ENCODE measurements around the gene SYT3. TPM values are rescaled to one million over a fixed set of nuclear protein-coding genes. Genes with fewer than 3 reads are reported as not detected.
A peak's percentile ranks its signal among the peaks of the same experiment; 100 is the strongest.

SYT3 gene
- polyA plus RNA-seq, 1 donor (not counting 4 experiments of a cell fraction or from before 2014, with no cell fraction given), result not detected

GRCh38 chr19:50667759-50668231, 28.1 kb upstream of the SYT3 start:
- Histone ChIP-seq H3K9ac (ENCODE audit: control insufficient read depth, extremely low read depth, insufficient read depth, low read length) (no peak overlapping the region), H3K4me1 (ENCODE audit: control insufficient read depth, extremely low read depth, insufficient read depth, low read length) (no peaks in the 10 kb centered on the region), H3K4me3 (ENCODE audit: control insufficient read depth in 2 of 3, extremely low read depth in 1 of 3, insufficient read depth in 2 of 3, low read depth in 1 of 3, low read length in 3 of 3) (no peak overlapping the region), H3K4me2 (ENCODE audit: control insufficient read depth, extremely low read depth, insufficient read depth, low read depth, low read length) (no peak overlapping the region), H3K27me3 (ENCODE audit: control insufficient read depth, extremely low read depth, insufficient read depth, low read length) (peaks cover 49% of the 10 kb centered on the region), H2AFZ (ENCODE audit: control insufficient read depth, low read length) (no peak overlapping the region), H3K36me3 (ENCODE audit: control insufficient read depth in 2 of 2, extremely low read depth in 1 of 2, insufficient read depth in 2 of 2, low read length in 2 of 2) (no peaks in the 10 kb centered on the region), H3K79me2 (ENCODE audit: control insufficient read depth, insufficient read depth, low read length) (no peaks in the 10 kb centered on the region), H3K9me3 (ENCODE audit: control insufficient read depth, low read depth, low read length) (no peaks in the 10 kb centered on the region), H4K20me1 (ENCODE audit: control insufficient read depth, extremely low read depth, insufficient read depth, low read length) (peaks cover 2% of the 10 kb centered on the region), H3K27ac (ENCODE audit: control insufficient read depth, insufficient read depth, low read length) (no peak overlapping the region), H3K9me1 (ENCODE audit: control insufficient read depth, extremely low read depth, insufficient read depth, low read length) (no peaks in the 10 kb centered on the region)
- peak; percentile 79 for TF ChIP-seq EZH2 (IDR thresholded peaks at IDR 0.05; ENCODE audit: low read length)
- no peak for TF ChIP-seq CTCF (optimal IDR thresholded peaks at IDR 0.05 in 1 of 3, IDR thresholded peaks at IDR 0.05 in 1 of 3, conservative IDR thresholded peaks at IDR 0.05 in 1 of 3; ENCODE audit: extremely low read depth in 1 of 3, insufficient read depth in 2 of 3, low read length in 3 of 3)
- dilution Hi-C loops (cut with MboI; ENCODE audit: extremely low pct_ligation_motif_present, low sequenced_read_pairs), result no loop called here
- FAIRE-seq, result no peak
- DNase-seq (ENCODE audit: low read depth, low spot score), result no peak

- dilution Hi-C loops (cut with MboI; ENCODE audit: extremely low pct_ligation_motif_present, low sequenced_read_pairs), result no loop called here
- no peak for TF ChIP-seq EZH2 (IDR thresholded peaks at IDR 0.05; ENCODE audit: low read length)
- no peak for TF ChIP-seq CTCF (optimal IDR thresholded peaks at IDR 0.05 in 1 of 3, IDR thresholded peaks at IDR 0.05 in 1 of 3, conservative IDR thresholded peaks at IDR 0.05 in 1 of 3; ENCODE audit: extremely low read depth in 1 of 3, insufficient read depth in 2 of 3, low read length in 3 of 3)
- H3K4me3 ChIP-seq (ENCODE audit: control insufficient read depth in 2 of 3, extremely low read depth in 1 of 3, insufficient read depth in 2 of 3, low read depth in 1 of 3, low read length in 3 of 3), result no peak overlapping the region
Measured at GRCh38 chr19:50667177-50667758, 27.6 kb upstream of the SYT3 start.

More at GRCh38 chr19:50667177-50667758, 27.6 kb upstream of the SYT3 start:
- DNase-seq (ENCODE audit: low read depth, low spot score) (no peak), FAIRE-seq (no peak)
- Histone ChIP-seq H3K4me2 (ENCODE audit: control insufficient read depth, extremely low read depth, insufficient read depth, low read depth, low read length) (no peak overlapping the region), H3K9ac (ENCODE audit: control insufficient read depth, extremely low read depth, insufficient read depth, low read length) (no peak overlapping the region), H3K9me3 (ENCODE audit: control insufficient read depth, low read depth, low read length) (no peaks in the 10 kb centered on the region), H3K36me3 (ENCODE audit: control insufficient read depth in 2 of 2, extremely low read depth in 1 of 2, insufficient read depth in 2 of 2, low read length in 2 of 2) (no peaks in the 10 kb centered on the region), H3K9me1 (ENCODE audit: control insufficient read depth, extremely low read depth, insufficient read depth, low read length) (no peaks in the 10 kb centered on the region), H3K27me3 (ENCODE audit: control insufficient read depth, extremely low read depth, insufficient read depth, low read length) (peaks cover 46% of the 10 kb centered on the region), H4K20me1 (ENCODE audit: control insufficient read depth, extremely low read depth, insufficient read depth, low read length) (peaks cover 2% of the 10 kb centered on the region), H3K79me2 (ENCODE audit: control insufficient read depth, insufficient read depth, low read length) (no peaks in the 10 kb centered on the region), H3K4me1 (ENCODE audit: control insufficient read depth, extremely low read depth, insufficient read depth, low read length) (no peaks in the 10 kb centered on the region), H2AFZ (ENCODE audit: control insufficient read depth, low read length) (no peak overlapping the region), H3K27ac (ENCODE audit: control insufficient read depth, insufficient read depth, low read length) (no peak overlapping the region)
